Astrocyte (in vitro differentiated cells and primary cell): Measurements from ENCODE around the gene DRD1.

Experiments
- EZH2 ChIP-seq: IDR thresholded peaks from 2 replicates; pipeline ENCODE4 v1.6.1; 2012; ENCODE audit warnings: mild to moderate bottlenecking, low read length, inconsistent platforms; ENCODE audit not compliant: insufficient read depth
- TF ChIP-seq, protein P1 (sequence below): IDR thresholded peaks from 2 replicates; pipeline ENCODE4 v1.5.1; 2011; ENCODE audit warnings: low read depth, mild to moderate bottlenecking, inconsistent platforms, low read length, moderate library complexity; ENCODE audit not compliant: insufficient read depth

DNA sequence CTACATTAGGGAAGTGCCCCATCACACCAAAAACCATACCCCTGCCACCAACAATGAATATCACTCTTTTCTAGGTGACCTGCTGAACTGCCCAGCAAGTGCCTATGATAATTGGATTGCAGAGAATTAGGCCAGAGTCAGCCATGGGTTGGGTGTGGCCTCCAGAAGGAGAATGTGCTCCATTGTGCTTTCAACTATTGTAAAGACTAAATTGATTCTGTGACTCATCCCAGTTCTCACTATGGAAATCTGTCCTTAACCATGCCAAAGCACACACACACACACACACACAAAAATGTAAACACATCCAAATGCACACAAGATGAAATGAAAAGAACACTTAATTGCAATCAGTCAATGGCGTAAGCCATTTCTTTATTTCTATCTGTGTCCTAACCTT, 25.7 kb downstream of the DRD1 start:
- TF ChIP-seq, protein P1, sequence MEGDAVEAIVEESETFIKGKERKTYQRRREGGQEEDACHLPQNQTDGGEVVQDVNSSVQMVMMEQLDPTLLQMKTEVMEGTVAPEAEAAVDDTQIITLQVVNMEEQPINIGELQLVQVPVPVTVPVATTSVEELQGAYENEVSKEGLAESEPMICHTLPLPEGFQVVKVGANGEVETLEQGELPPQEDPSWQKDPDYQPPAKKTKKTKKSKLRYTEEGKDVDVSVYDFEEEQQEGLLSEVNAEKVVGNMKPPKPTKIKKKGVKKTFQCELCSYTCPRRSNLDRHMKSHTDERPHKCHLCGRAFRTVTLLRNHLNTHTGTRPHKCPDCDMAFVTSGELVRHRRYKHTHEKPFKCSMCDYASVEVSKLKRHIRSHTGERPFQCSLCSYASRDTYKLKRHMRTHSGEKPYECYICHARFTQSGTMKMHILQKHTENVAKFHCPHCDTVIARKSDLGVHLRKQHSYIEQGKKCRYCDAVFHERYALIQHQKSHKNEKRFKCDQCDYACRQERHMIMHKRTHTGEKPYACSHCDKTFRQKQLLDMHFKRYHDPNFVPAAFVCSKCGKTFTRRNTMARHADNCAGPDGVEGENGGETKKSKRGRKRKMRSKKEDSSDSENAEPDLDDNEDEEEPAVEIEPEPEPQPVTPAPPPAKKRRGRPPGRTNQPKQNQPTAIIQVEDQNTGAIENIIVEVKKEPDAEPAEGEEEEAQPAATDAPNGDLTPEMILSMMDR: no peak
- no peak for TF ChIP-seq EZH2
